ENCODE data around the gene CAV1.
A peak's percentile ranks its signal among the peaks of the same experiment; 100 is the strongest.

Gene CAV1

GRCh38 chr7:116505278-116505677 is 19.6 kb upstream of the CAV1 start:
- DNase-seq: no peak

GRCh38 chr7:116505823-116506222 is 19.0 kb upstream of the CAV1 start:
- no peak for DNase-seq

- no peak for DNase-seq
Observed at GRCh38 chr7:116509982-116510579, 14.8 kb upstream of the CAV1 start.

- DNase-seq: no peak
Observed at GRCh38 chr7:116510795-116511194, 14.0 kb upstream of the CAV1 start.

GRCh38 chr7:116511552-116512519 is 13.0 kb upstream of the CAV1 start:
- DNase-seq: peak in 2 of 5 experiments; percentile 50 to 55

- DNase-seq: no peak
Observed at GRCh38 chr7:116512520-116513188, 12.2 kb upstream of the CAV1 start.

- DNase-seq: no peak
Observed at GRCh38 chr7:116515584-116515983, 9.3 kb upstream of the CAV1 start.

- no peak for DNase-seq
Observed at GRCh38 chr7:116516324-116516723, 8.5 kb upstream of the CAV1 start.

- no peak for DNase-seq
Observed at GRCh38 chr7:116517626-116518025, 7.2 kb upstream of the CAV1 start.

GRCh38 chr7:116518961-116519360 is 5.9 kb upstream of the CAV1 start:
- no peak for DNase-seq

- no peak for DNase-seq
Observed at GRCh38 chr7:116521046-116521664, 3.7 kb upstream of the CAV1 start.

- DNase-seq: no peak
Observed at GRCh38 chr7:116522247-116522646, 2.6 kb upstream of the CAV1 start.

GRCh38 chr7:116524221-116524608 is 621 bp upstream of the CAV1 start:
- DNase-seq: no peak

- DNase-seq: peak in 2 of 5 experiments; percentile 7 to 22
Observed at GRCh38 chr7:116525298-116525912, 569 bp downstream of the CAV1 start.

GRCh38 chr7:116525913-116526861 is 1.4 kb downstream of the CAV1 start:
- peak; percentile 25 to 74 (median 33) for DNase-seq

GRCh38 chr7:116526897-116527296 is 2.1 kb downstream of the CAV1 start:
- DNase-seq: no peak

GRCh38 chr7:116527521-116527920 is 2.7 kb downstream of the CAV1 start:
- DNase-seq: no peak

- no peak for DNase-seq
Observed at GRCh38 chr7:116528008-116528789, 3.4 kb downstream of the CAV1 start.

GRCh38 chr7:116529250-116529649 is 4.4 kb downstream of the CAV1 start:
- no peak for DNase-seq

- no peak for DNase-seq
Observed at GRCh38 chr7:116530107-116530820, 5.4 kb downstream of the CAV1 start.

Measured in T-helper 2 cell (primary cell).